Astrocyte (in vitro differentiated cells and primary cell): ENCODE measurements around the gene FTO. TPM values are rescaled to one million over a fixed set of nuclear protein-coding genes. Genes with fewer than 3 reads are reported as not detected.

ENCODE experiments used
- DNase-seq: peaks from one replicate; pipeline ENCODE4 v3.0.0-alpha.2; 2010; ENCODE audit warnings: low read depth
- FAIRE-seq: peaks from 2 replicates; lab custom pipeline; 2011; peaks lifted over from hg19 to GRCh38; lab: Jason Lieb, UNC
- H2AFZ ChIP-seq: 2 replicates; pipeline ENCODE4 v1.6.0; 2012; ENCODE audit warnings: low read depth, low read length, inconsistent platforms
- H3K27ac ChIP-seq: 2 replicates; pipeline ENCODE4 v1.5.1; 2011; ENCODE audit warnings: low read depth, low read length, inconsistent platforms
- H3K27me3 ChIP-seq: 2 replicates; pipeline ENCODE4 v1.6.0; 2011; ENCODE audit warnings: low read length, inconsistent platforms; ENCODE audit not compliant: insufficient read depth
- H3K36me3 ChIP-seq: 2 replicates; pipeline ENCODE4 v1.5.1; 2011; ENCODE audit warnings: low read length, inconsistent platforms; ENCODE audit not compliant: insufficient read depth
- H3K4me1 ChIP-seq: 2 replicates; pipeline ENCODE4 v1.5.1; 2011; ENCODE audit warnings: low read length, inconsistent platforms; ENCODE audit not compliant: insufficient read depth
- H3K4me2 ChIP-seq: 2 replicates; pipeline ENCODE4 v1.6.0; 2012; ENCODE audit warnings: low read length, inconsistent platforms
- H3K4me3 ChIP-seq: 2 replicates; pipeline ENCODE4 v1.5.1; 2011; ENCODE audit warnings: low read depth, mild to moderate bottlenecking, low read length, inconsistent platforms; ENCODE audit not compliant: insufficient read depth
- H3K79me2 ChIP-seq: 2 replicates; pipeline ENCODE4 v1.6.0; 2012; ENCODE audit warnings: mild to moderate bottlenecking, low read length, inconsistent platforms; ENCODE audit not compliant: insufficient read depth
- H3K9ac ChIP-seq: 2 replicates; pipeline ENCODE4 v1.6.0; 2012; ENCODE audit warnings: mild to moderate bottlenecking, low read length, inconsistent platforms
- H3K9me3 ChIP-seq: 2 replicates; pipeline ENCODE4 v1.5.1; 2012; ENCODE audit warnings: low read depth, mild to moderate bottlenecking, low read length, inconsistent platforms; ENCODE audit not compliant: insufficient read depth
- H4K20me1 ChIP-seq: 2 replicates; pipeline ENCODE4 v1.6.0; 2012; ENCODE audit warnings: low read length, inconsistent platforms; ENCODE audit not compliant: insufficient read depth
- H3K27ac Mint-ChIP-seq: one replicate; pipeline ENCODE4 v1.8.0; 2021; ENCODE audit warnings: mild to moderate bottlenecking, mixed read lengths; ENCODE audit not compliant: unreplicated experiment
- H3K27me3 Mint-ChIP-seq: one replicate; pipeline ENCODE4 v1.8.0; 2021; ENCODE audit warnings: low read depth, mixed read lengths; ENCODE audit not compliant: unreplicated experiment
- H3K36me3 Mint-ChIP-seq: one replicate; pipeline ENCODE4 v1.8.0; 2021; ENCODE audit warnings: low read depth, mixed read lengths; ENCODE audit not compliant: unreplicated experiment
- H3K4me1 Mint-ChIP-seq: one replicate; pipeline ENCODE4 v1.8.0; 2021; ENCODE audit warnings: low read depth, mixed read lengths; ENCODE audit not compliant: unreplicated experiment
- H3K4me3 Mint-ChIP-seq: one replicate; pipeline ENCODE4 v1.8.0; 2021; ENCODE audit warnings: mild to moderate bottlenecking, moderate library complexity, mixed read lengths; ENCODE audit not compliant: unreplicated experiment
- H3K9me3 Mint-ChIP-seq: one replicate; pipeline ENCODE4 v1.8.0; 2021; ENCODE audit warnings: mild to moderate bottlenecking, mixed read lengths; ENCODE audit not compliant: unreplicated experiment
- EZH2 ChIP-seq: IDR thresholded peaks from 2 replicates; pipeline ENCODE4 v1.6.1; 2012; ENCODE audit warnings: mild to moderate bottlenecking, low read length, inconsistent platforms; ENCODE audit not compliant: insufficient read depth
- total RNA-seq: library from RNA; stranded (reverse); gene quantifications from 2 replicates; pipeline ENCODE4 v1.2.1, GENCODE V29; 2021
- TF ChIP-seq, protein P1 (sequence below): IDR thresholded peaks from 2 replicates; pipeline ENCODE4 v1.5.1; 2011; ENCODE audit warnings: low read depth, mild to moderate bottlenecking, inconsistent platforms, low read length, moderate library complexity; ENCODE audit not compliant: insufficient read depth

The FTO gene
- total RNA-seq, 1 donor from 2014 or later = 73.1 TPM

DNA sequence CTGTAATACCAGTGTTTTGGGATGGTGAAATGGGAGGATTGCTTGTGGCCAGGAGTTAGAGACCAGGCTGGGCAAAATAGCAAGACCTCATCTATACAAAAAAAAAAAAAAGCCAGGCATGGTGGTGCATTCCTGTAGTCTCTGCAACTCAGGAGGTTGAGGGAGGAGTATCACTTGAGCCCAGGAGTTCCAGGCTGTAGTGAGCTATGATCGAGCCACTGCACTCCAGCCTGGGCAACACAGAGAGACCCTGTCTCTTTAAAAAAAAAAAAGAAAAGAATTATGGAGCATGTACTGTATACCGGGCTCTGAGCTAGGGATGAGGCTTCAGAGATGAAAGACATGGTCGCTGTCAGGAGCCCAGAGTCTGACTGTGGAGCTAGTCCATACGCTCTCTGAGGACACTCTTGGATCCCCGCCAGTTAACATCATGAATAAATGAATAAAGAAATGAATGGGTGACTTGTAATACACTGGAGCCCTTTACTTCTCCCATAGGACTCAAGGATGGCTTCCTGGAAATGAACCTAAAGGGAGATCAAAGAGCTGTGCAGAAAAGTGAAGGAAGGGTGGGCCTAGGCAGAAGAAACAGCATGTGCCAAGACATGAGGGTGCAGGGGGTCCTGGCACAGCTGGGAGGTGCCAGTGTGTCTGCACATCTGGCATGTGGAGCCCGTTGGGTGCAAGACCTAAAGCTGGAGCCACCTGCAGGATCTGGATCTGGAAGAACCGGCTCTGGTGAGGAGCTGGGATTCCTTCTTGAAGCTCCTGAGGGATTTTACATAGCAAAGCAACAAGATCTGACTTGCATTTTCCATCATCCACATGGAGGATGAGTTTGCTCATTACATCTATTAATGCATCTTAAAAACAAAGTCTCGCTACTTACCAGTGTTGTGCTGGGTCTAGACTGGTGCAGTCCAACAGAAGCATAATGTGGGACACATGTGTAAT is 462.2 kb downstream of the FTO start:
- Histone ChIP-seq H3K9me3 (no peaks in the 10 kb centered on the region), H3K4me2 (no peak overlapping the region), H2AFZ (no peak overlapping the region), H3K79me2 (no peaks in the 10 kb centered on the region), H4K20me1 (no peaks in the 10 kb centered on the region), H3K27me3 (no peaks in the 10 kb centered on the region), H3K27ac (no peak overlapping the region), H3K4me1 (no peaks in the 10 kb centered on the region), H3K9ac (no peak overlapping the region), H3K4me3 (no peak overlapping the region), H3K36me3 (no peaks in the 10 kb centered on the region)
- no peak for FAIRE-seq
- no peak for DNase-seq
- Mint-ChIP-seq H3K4me3 (no peak overlapping the region), H3K36me3 (no peaks in the 10 kb centered on the region), H3K27me3 (peaks cover 7% of the 10 kb centered on the region), H3K4me1 (peaks cover 6% of the 10 kb centered on the region), H3K9me3 (peaks cover 11% of the 10 kb centered on the region), H3K27ac (no peak overlapping the region)
- TF ChIP-seq, protein P1, sequence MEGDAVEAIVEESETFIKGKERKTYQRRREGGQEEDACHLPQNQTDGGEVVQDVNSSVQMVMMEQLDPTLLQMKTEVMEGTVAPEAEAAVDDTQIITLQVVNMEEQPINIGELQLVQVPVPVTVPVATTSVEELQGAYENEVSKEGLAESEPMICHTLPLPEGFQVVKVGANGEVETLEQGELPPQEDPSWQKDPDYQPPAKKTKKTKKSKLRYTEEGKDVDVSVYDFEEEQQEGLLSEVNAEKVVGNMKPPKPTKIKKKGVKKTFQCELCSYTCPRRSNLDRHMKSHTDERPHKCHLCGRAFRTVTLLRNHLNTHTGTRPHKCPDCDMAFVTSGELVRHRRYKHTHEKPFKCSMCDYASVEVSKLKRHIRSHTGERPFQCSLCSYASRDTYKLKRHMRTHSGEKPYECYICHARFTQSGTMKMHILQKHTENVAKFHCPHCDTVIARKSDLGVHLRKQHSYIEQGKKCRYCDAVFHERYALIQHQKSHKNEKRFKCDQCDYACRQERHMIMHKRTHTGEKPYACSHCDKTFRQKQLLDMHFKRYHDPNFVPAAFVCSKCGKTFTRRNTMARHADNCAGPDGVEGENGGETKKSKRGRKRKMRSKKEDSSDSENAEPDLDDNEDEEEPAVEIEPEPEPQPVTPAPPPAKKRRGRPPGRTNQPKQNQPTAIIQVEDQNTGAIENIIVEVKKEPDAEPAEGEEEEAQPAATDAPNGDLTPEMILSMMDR = no peak
- TF ChIP-seq EZH2 = no peak

DNA sequence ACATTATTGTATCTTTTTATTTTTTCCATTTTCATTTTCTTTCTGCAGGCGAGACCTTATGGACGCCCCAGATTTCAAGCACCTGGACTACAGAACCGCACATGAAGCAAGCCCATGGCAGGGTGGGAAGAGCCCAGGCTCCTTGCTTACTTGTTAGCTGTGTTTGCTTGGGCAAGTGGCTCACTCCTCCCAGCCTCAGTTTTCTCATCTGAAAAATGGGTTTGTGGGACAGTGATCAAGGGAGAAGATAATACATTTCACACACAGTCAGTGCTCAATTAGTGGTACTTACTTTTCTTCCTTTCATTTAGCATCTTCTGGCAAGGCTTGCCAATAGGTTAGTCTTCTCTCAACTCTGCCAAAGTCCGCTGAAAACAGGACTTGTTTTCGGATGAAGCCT is 465.2 kb downstream of the FTO start:
- Histone ChIP-seq H3K9ac (no peak overlapping the region), H4K20me1 (no peaks in the 10 kb centered on the region), H3K9me3 (no peaks in the 10 kb centered on the region), H3K4me1 (no peaks in the 10 kb centered on the region), H3K4me3 (no peak overlapping the region), H3K79me2 (no peaks in the 10 kb centered on the region), H3K4me2 (no peak overlapping the region), H3K27me3 (peaks cover 6% of the 10 kb centered on the region), H3K27ac (no peak overlapping the region), H2AFZ (no peak overlapping the region), H3K36me3 (no peaks in the 10 kb centered on the region)
- FAIRE-seq (no peak), DNase-seq (no peak)
- Mint-ChIP-seq H3K27ac (no peak overlapping the region), H3K9me3 (peaks cover 2% of the 10 kb centered on the region), H3K4me3 (no peak overlapping the region), H3K36me3 (no peaks in the 10 kb centered on the region), H3K4me1 (peaks cover 17% of the 10 kb centered on the region), H3K27me3 (peaks cover 7% of the 10 kb centered on the region)
- TF ChIP-seq, protein P1 = no peak
